ENCODE results near the gene KLHDC8B.

- TF ChIP-seq POLR2AphosphoS5 (IDR thresholded peaks at IDR 0.05) = peak; percentile 81 to 88
- peak in 1 of 3 experiments; percentile 8 for TF ChIP-seq CTCF (IDR thresholded peaks at IDR 0.05)
Observed at GRCh38 chr3:49165771-49166751, 5.3 kb upstream of the KLHDC8B start, which contains the start of gene CCDC71.
